ENCODE data around the gene CSNK1A1L. TPM values are rescaled to one million over a fixed set of nuclear protein-coding genes. Genes with fewer than 3 reads are reported as not detected.

CSNK1A1L gene
- total and polyA plus RNA-seq, 2 donors (not counting 1 experiment from before 2014, with no cell fraction given) = not detected

DNA sequence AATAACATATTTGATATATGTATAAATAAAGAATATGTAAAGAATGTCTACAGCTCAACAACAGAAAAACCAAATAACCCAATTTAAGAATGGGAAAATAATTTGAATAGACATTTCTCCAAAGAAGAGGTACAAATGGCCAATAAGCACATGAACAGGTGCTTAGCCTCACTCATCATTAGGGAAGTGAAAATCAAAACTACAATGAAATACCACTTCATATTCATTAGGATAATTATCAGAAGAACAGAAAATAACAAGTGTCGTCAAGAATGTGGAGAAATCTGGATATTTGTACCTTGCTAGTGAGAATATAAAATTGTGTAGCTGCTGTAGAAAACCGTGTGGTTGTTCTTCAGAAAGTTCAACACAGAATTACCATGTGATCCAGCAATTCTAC lies 37.6 kb downstream of the CSNK1A1L start:
- Mint-ChIP-seq H3K27me3 (peaks cover 6% of the 10 kb centered on the region), H3K4me3 (no peak overlapping the region), H3K9me3 (ENCODE audit: insufficient read depth) (no peaks in the 10 kb centered on the region), H3K4me1 (peaks cover 2% of the 10 kb centered on the region), H3K27ac (no peak overlapping the region)
- Histone ChIP-seq H3K36me3 (replicated peaks in 1 of 2; ENCODE audit: control extremely low read depth in 1 of 2, control insufficient read depth in 1 of 2, extremely low read depth in 1 of 2, insufficient read depth in 2 of 2, low read length in 1 of 2) (no peaks in the 10 kb centered on the region), H3K79me2 (ENCODE audit: control insufficient read depth, insufficient read depth, low read length) (no peaks in the 10 kb centered on the region), H3K4me1 (ENCODE audit: control insufficient read depth in 2 of 2, insufficient read depth in 2 of 2, low read length in 2 of 2) (no peaks in the 10 kb centered on the region), H3K9me3 (ENCODE audit: control extremely low read depth in 1 of 3, control insufficient read depth in 2 of 3, insufficient read depth in 1 of 3, low read length in 2 of 3) (peaks cover 0 to 1% (median 0%) of the 10 kb centered on the region in 3 donors), H3K9ac (ENCODE audit: low read length) (no peak overlapping the region), H3K4me2 (replicated peaks; ENCODE audit: low read depth, low read length, poor library complexity, severe bottlenecking) (no peak overlapping the region), H3K27ac (ENCODE audit: low read length in 2 of 2) (no peak overlapping the region), H2AFZ (ENCODE audit: insufficient read depth, low read depth, low read length, poor library complexity, severe bottlenecking) (no peak overlapping the region), H3K27me3 (replicated peaks in 1 of 4; ENCODE audit: control extremely low read depth in 1 of 4, control insufficient read depth in 3 of 4, insufficient read depth in 4 of 4, low read length in 3 of 4) (peaks cover 0 to 4% (median 0%) of the 10 kb centered on the region in 4 experiments), H4K20me1 (ENCODE audit: control insufficient read depth, insufficient read depth, low read length, poor library complexity, severe bottlenecking) (no peaks in the 10 kb centered on the region), H3K4me3 (ENCODE audit: control extremely low read depth in 1 of 5, extremely low read depth in 1 of 5, insufficient read depth in 1 of 5, low read depth in 2 of 5, low read length in 4 of 5) (no peak overlapping the region)
- intact Hi-C loops (cut with micrococcal nuclease) = no loop called here
- no CpG with 5 or more reads among the region's 2 CpGs for whole genome bisulfite sequencing (ENCODE audit: insufficient coverage)
- ATAC-seq (ENCODE audit: low read depth) (no peak), DNase-seq (no peak)
- TF ChIP-seq, protein P1, sequence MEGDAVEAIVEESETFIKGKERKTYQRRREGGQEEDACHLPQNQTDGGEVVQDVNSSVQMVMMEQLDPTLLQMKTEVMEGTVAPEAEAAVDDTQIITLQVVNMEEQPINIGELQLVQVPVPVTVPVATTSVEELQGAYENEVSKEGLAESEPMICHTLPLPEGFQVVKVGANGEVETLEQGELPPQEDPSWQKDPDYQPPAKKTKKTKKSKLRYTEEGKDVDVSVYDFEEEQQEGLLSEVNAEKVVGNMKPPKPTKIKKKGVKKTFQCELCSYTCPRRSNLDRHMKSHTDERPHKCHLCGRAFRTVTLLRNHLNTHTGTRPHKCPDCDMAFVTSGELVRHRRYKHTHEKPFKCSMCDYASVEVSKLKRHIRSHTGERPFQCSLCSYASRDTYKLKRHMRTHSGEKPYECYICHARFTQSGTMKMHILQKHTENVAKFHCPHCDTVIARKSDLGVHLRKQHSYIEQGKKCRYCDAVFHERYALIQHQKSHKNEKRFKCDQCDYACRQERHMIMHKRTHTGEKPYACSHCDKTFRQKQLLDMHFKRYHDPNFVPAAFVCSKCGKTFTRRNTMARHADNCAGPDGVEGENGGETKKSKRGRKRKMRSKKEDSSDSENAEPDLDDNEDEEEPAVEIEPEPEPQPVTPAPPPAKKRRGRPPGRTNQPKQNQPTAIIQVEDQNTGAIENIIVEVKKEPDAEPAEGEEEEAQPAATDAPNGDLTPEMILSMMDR (IDR thresholded peaks at IDR 0.05) = no peak
- no peak for TF ChIP-seq EZH2 (IDR thresholded peaks at IDR 0.05; ENCODE audit: borderline replicate concordance, insufficient read depth, low read depth, low read length, poor library complexity, severe bottlenecking)
- POLR2A ChIA-PET = no interaction called here
- CTCF ChIA-PET = interaction anchor here (2.2 kb wide), 1 partner anchor 648 kb away, joined by 9 read pairs; no protein-coding TSS in a partner anchor

DNA sequence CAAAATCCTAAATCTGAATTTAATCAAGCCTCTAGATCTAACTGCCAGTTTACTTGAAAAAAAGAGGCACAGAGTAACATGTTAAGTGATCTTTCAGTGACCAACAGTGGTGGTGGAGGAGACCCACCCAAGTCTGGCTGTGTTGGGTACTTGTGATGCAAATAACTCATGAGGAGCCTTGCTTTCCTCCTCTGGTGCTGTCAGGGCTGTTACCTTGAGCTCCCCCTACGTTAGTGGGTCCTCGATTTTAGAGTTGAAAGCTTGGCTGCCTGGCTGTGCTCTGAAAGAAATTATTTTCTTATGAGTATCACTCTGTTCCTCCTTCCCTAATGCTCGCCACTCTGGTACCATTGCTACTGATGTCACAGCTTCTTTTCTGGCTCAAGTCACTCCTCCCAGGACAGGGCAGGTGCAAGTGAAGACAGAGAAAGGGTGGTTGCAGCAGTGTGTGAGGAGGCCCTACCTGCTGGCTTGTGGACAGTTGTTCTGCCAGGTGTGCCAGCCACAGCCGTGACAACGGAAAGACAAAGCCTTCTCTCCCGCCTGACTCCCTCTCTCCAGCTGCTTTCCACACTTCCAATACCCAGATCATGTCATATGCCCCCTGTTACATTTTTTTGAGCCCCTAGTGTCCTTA lies 39.5 kb downstream of the CSNK1A1L start:
- TF ChIP-seq EZH2 (IDR thresholded peaks at IDR 0.05; ENCODE audit: borderline replicate concordance, insufficient read depth, low read depth, low read length, poor library complexity, severe bottlenecking) = no peak
- TF ChIP-seq, protein P1 (IDR thresholded peaks at IDR 0.05) = no peak
- no peaks in the 10 kb centered on the region for H3K36me3 ChIP-seq (replicated peaks in 1 of 2; ENCODE audit: control extremely low read depth in 1 of 2, control insufficient read depth in 1 of 2, extremely low read depth in 1 of 2, insufficient read depth in 2 of 2, low read length in 1 of 2)
- no peak overlapping the region for H3K27ac ChIP-seq (ENCODE audit: low read length in 2 of 2)
- no peaks in the 10 kb centered on the region for H3K4me1 ChIP-seq (ENCODE audit: control insufficient read depth in 2 of 2, insufficient read depth in 2 of 2, low read length in 2 of 2)
- ATAC-seq (ENCODE audit: low read depth) (no peak), DNase-seq (no peak)
- H2AFZ ChIP-seq (ENCODE audit: insufficient read depth, low read depth, low read length, poor library complexity, severe bottlenecking) = no peak overlapping the region
- ChIA-PET POLR2A (no interaction called here), CTCF (no interaction called here)
- no peaks in the 10 kb centered on the region for H3K9me3 Mint-ChIP-seq (ENCODE audit: insufficient read depth)
- no peak overlapping the region for H3K4me2 ChIP-seq (replicated peaks; ENCODE audit: low read depth, low read length, poor library complexity, severe bottlenecking)
- no peaks in the 10 kb centered on the region for H4K20me1 ChIP-seq (ENCODE audit: control insufficient read depth, insufficient read depth, low read length, poor library complexity, severe bottlenecking)
- H3K79me2 ChIP-seq (ENCODE audit: control insufficient read depth, insufficient read depth, low read length) = no peaks in the 10 kb centered on the region
- H3K27me3 Mint-ChIP-seq = no peaks in the 10 kb centered on the region
- H3K27ac Mint-ChIP-seq = no peak overlapping the region
- peaks cover 2% of the 10 kb centered on the region for H3K4me1 Mint-ChIP-seq
- peaks cover 0 to 4% (median 0%) of the 10 kb centered on the region in 4 experiments for H3K27me3 ChIP-seq (replicated peaks in 1 of 4; ENCODE audit: control extremely low read depth in 1 of 4, control insufficient read depth in 3 of 4, insufficient read depth in 4 of 4, low read length in 3 of 4)
- 100% methylated on average over 3 of the region's 6 CpGs for WGBS (ENCODE audit: insufficient coverage)
- H3K9ac ChIP-seq (ENCODE audit: low read length) = no peak overlapping the region
- intact Hi-C loops (cut with micrococcal nuclease) = no loop called here
- no peak overlapping the region for H3K4me3 ChIP-seq (ENCODE audit: control extremely low read depth in 1 of 5, extremely low read depth in 1 of 5, insufficient read depth in 1 of 5, low read depth in 2 of 5, low read length in 4 of 5)
- H3K4me3 Mint-ChIP-seq = no peak overlapping the region
- H3K9me3 ChIP-seq (ENCODE audit: control extremely low read depth in 1 of 3, control insufficient read depth in 2 of 3, insufficient read depth in 1 of 3, low read length in 2 of 3) = peaks cover 0 to 1% (median 0%) of the 10 kb centered on the region in 3 donors

Measured in B cell (primary cell).